H1 (cell line): ENCODE results near the gene SEMA3C. TPM values are rescaled to one million over a fixed set of nuclear protein-coding genes. Genes with fewer than 3 reads are reported as not detected.

Source experiments
- CTCF ChIA-PET: fragments of 300-600 bp; sonication (Branson Sonifier 250); formaldehyde crosslinking; loops from one replicate; lab custom pipeline; 2021; ENCODE audit not compliant: partially characterized antibody; lab: Charles Lee
- POLR2A ChIA-PET: fragments of 300-600 bp; sonication (Branson Sonifier 250); formaldehyde crosslinking; loops from one replicate; lab custom pipeline; 2021; ENCODE audit warnings: inconsistent platforms; ENCODE audit not compliant: partially characterized antibody; lab: Charles Lee
- DNase-seq, 2 experiments: peaks; one replicate each; pipeline versions ENCODE4 v3.0.0 to v3.0.0-alpha.2; 2010 to 2022; ENCODE audit warnings: low spot score in 2 of 2, low read depth in 1 of 2, mixed read lengths in 1 of 2
- FAIRE-seq: peaks from 2 replicates; lab custom pipeline; 2011; peaks lifted over from hg19 to GRCh38; lab: Jason Lieb, UNC
- H2AFZ ChIP-seq: 2 replicates; pipeline ENCODE4 v1.8.1; 2012; ENCODE audit warnings: low read length, inconsistent platforms
- H2AK5ac ChIP-seq: 2 replicates; pipeline ENCODE4 v1.6.1; 2013; ENCODE audit warnings: low read depth, low read length
- H2BK120ac ChIP-seq: replicated peaks from 2 replicates; pipeline ENCODE3; 2013; ENCODE audit warnings: low read depth, low read length, inconsistent platforms
- H2BK12ac ChIP-seq: 2 replicates; pipeline ENCODE4 v1.6.1; 2013; ENCODE audit warnings: low read depth, low read length
- H2BK15ac ChIP-seq: 2 replicates; pipeline ENCODE4 v1.6.1; 2013; ENCODE audit warnings: low read length
- H2BK20ac ChIP-seq: 2 replicates; pipeline ENCODE4 v1.6.1; 2013; ENCODE audit warnings: low read length
- H2BK5ac ChIP-seq: 2 replicates; pipeline ENCODE4 v1.6.1; 2013; ENCODE audit warnings: low read depth, low read length
- H3K14ac ChIP-seq: 2 replicates; pipeline ENCODE4 v1.6.1; 2013; ENCODE audit warnings: inconsistent platforms; ENCODE audit not compliant: insufficient read length
- H3K18ac ChIP-seq: 2 replicates; pipeline ENCODE4 v1.6.1; 2013; ENCODE audit warnings: low read length; ENCODE audit errors: extremely low read depth
- H3K23ac ChIP-seq: 2 replicates; pipeline ENCODE4 v1.6.1; 2013; ENCODE audit warnings: inconsistent platforms; ENCODE audit not compliant: insufficient read length
- H3K23me2 ChIP-seq: 2 replicates; pipeline ENCODE4 v1.6.1; 2013; ENCODE audit warnings: low read depth, low read length
- H3K27ac ChIP-seq: 2 replicates; pipeline ENCODE4 v1.6.1; 2011; ENCODE audit warnings: low read depth, low read length, inconsistent platforms
- H3K27me3 ChIP-seq, 4 experiments: replicated peaks in 1 of 4; 1 replicate in 1 of 4; 2 replicates in 3 of 4; pipeline versions ENCODE4 v1.6.1 to v1.8.1; 2011 to 2013; ENCODE audit warnings: low read length in 3 of 4, mild to moderate bottlenecking in 3 of 4, inconsistent platforms in 2 of 4, mixed read lengths in 2 of 4, moderate library complexity in 1 of 4; ENCODE audit not compliant: control insufficient read depth in 3 of 4, insufficient read depth in 3 of 4; ENCODE audit errors: extremely low read depth in 1 of 4
- H3K36me3 ChIP-seq, 4 experiments: 2 replicates each; pipeline versions ENCODE4 v1.6.1 to v1.8.1; 2011 to 2013; ENCODE audit warnings: mild to moderate bottlenecking in 4 of 4, low read length in 3 of 4, moderate library complexity in 2 of 4, control low read depth in 1 of 4, inconsistent platforms in 1 of 4; ENCODE audit not compliant: insufficient read depth in 4 of 4, control insufficient read depth in 2 of 4
- H3K4ac ChIP-seq: replicated peaks from 2 replicates; pipeline ENCODE3; 2013; ENCODE audit warnings: low read length, low read depth, mixed read lengths, inconsistent platforms; ENCODE audit not compliant: insufficient read length
- H3K4me1 ChIP-seq, 4 experiments: replicated peaks in 1 of 4; 1 replicate in 1 of 4; 2 replicates in 3 of 4; pipeline versions ENCODE4 v1.6.1 to v1.8.1; 2011 to 2013; ENCODE audit warnings: low read length in 3 of 4, inconsistent platforms in 2 of 4, mixed read lengths in 1 of 4; ENCODE audit not compliant: insufficient read depth in 4 of 4, control insufficient read depth in 3 of 4
- H3K4me2 ChIP-seq, 2 experiments: 2 replicates each; pipeline versions ENCODE4 v1.6.1 to v1.8.1; 2011 to 2013; ENCODE audit warnings: low read depth in 2 of 2, low read length in 2 of 2, control low read depth in 1 of 2, inconsistent platforms in 1 of 2, mild to moderate bottlenecking in 1 of 2; ENCODE audit not compliant: insufficient read depth in 1 of 2
- H3K4me3 ChIP-seq, 4 experiments: fragments of 200-600, 300-600 bp in 1 of 4; sonication (generic), shearing (Covaris generic), sonication (Bioruptor Twin) in 1 of 4; 2 replicates each; pipeline versions ENCODE4 v1.5.1 to v1.8.1; 2011 to 2016; ENCODE audit warnings: low read length in 4 of 4, low read depth in 3 of 4, control low read depth in 2 of 4, inconsistent platforms in 2 of 4, mild to moderate bottlenecking in 2 of 4, mixed read lengths in 1 of 4, moderate library complexity in 1 of 4; ENCODE audit not compliant: insufficient read depth in 2 of 4; ENCODE audit errors: extremely low read depth in 1 of 4
- H3K56ac ChIP-seq: replicated peaks from 2 replicates; pipeline ENCODE3; 2013; ENCODE audit warnings: low read depth, mild to moderate bottlenecking, mixed read lengths, low read length, inconsistent platforms; ENCODE audit not compliant: insufficient read length
- H3K79me1 ChIP-seq: 2 replicates; pipeline ENCODE4 v1.6.1; 2013; ENCODE audit warnings: low read depth, low read length, control low read depth
- H3K79me2 ChIP-seq, 2 experiments: 2 replicates each; pipeline versions ENCODE4 v1.6.1 to v1.8.1; 2012 to 2013; ENCODE audit warnings: low read length in 2 of 2, mild to moderate bottlenecking in 2 of 2, inconsistent platforms in 1 of 2; ENCODE audit not compliant: insufficient read depth in 2 of 2, control insufficient read depth in 1 of 2
- H3K9ac ChIP-seq, 4 experiments: replicated peaks in 1 of 4; 1 replicate in 1 of 4; 2 replicates in 3 of 4; pipeline versions ENCODE4 v1.6.1 to v1.8.1; 2011 to 2013; ENCODE audit warnings: low read depth in 3 of 4, low read length in 3 of 4, control low read depth in 2 of 4, mild to moderate bottlenecking in 2 of 4, moderate library complexity in 2 of 4, inconsistent platforms in 1 of 4; ENCODE audit errors: extremely low read depth in 1 of 4
- H3K9me3 ChIP-seq, 2 experiments: 2 replicates each; pipeline versions ENCODE4 v1.6.1 to v1.8.1; 2012 to 2013; ENCODE audit warnings: mild to moderate bottlenecking in 2 of 2, moderate library complexity in 2 of 2, control low read depth in 1 of 2, inconsistent platforms in 1 of 2, low read depth in 1 of 2, low read length in 1 of 2, mixed read lengths in 1 of 2; ENCODE audit not compliant: insufficient read depth in 2 of 2
- H4K20me1 ChIP-seq, 2 experiments: replicated peaks in 1 of 2; 2 replicates each; pipeline versions ENCODE3 to v1.8.1; 2011 to 2013; ENCODE audit warnings: inconsistent platforms in 2 of 2, low read length in 2 of 2, mild to moderate bottlenecking in 1 of 2; ENCODE audit not compliant: insufficient read depth in 2 of 2, control insufficient read depth in 1 of 2
- H4K5ac ChIP-seq: 2 replicates; pipeline ENCODE4 v1.6.1; 2013; ENCODE audit warnings: low read length, low read depth, mixed read lengths, inconsistent platforms; ENCODE audit not compliant: insufficient read length
- H4K8ac ChIP-seq: 2 replicates; pipeline ENCODE4 v1.8.0; 2013; ENCODE audit warnings: mild to moderate bottlenecking, moderate library complexity, low read length, inconsistent platforms; ENCODE audit not compliant: insufficient read depth; ENCODE audit errors: extremely low read depth
- H4K91ac ChIP-seq: replicated peaks from 2 replicates; pipeline ENCODE3; 2013; ENCODE audit warnings: low read length, mixed read lengths, inconsistent platforms; ENCODE audit not compliant: insufficient read length
- CREB1 ChIP-seq: IDR thresholded peaks from 2 replicates; pipeline ENCODE4 v1.6.1; 2012; ENCODE audit warnings: inconsistent platforms
- RAD21 ChIP-seq, 2 experiments: IDR thresholded peaks in 1 of 2; conservative IDR thresholded peaks in 1 of 2; 2 replicates each; pipeline ENCODE4 v1.6.1; 2011; ENCODE audit warnings: low read depth in 2 of 2, low read length in 2 of 2, improper control_type of control experiment in 1 of 2, inconsistent platforms in 1 of 2, mild to moderate bottlenecking in 1 of 2, moderate library complexity in 1 of 2
- TEAD4 ChIP-seq: IDR thresholded peaks from 2 replicates; pipeline ENCODE4 v1.6.1; 2012; ENCODE audit warnings: low read depth, low read length, inconsistent platforms, mixed read lengths
- WGBS, 2 experiments: shearing (Covaris generic) in 1 of 2; methylation state at CpG; one replicate each; pipeline versions ENCODE4 v1.1.6 to v1.1.7; 2013 to 2015; ENCODE audit warnings: low lambda C conversion rate in 2 of 2, mixed read lengths in 2 of 2, inconsistent platforms in 1 of 2, low coverage in 1 of 2, missing lambda C conversion rate in 1 of 2; ENCODE audit not compliant: insufficient replicate concordance in 2 of 2, insufficient coverage in 1 of 2, insufficient read length in 1 of 2; ENCODE audit errors: extremely low coverage in 1 of 2, missing lambda C conversion rate in 1 of 2; 5-methylcytosine and 5-hydroxymethylcytosine counted together
- polyA plus RNA-seq, 7 experiments: library from polyadenylated mRNA; depleted of rRNA in 3 of 7; stranded (reverse) in 5 of 7; unstranded in 2 of 7; fragments of >200 nt in 5 of 7; fragments of 200-250 nt in 2 of 7; gene quantifications; 1 replicate in 5 of 7; 2 replicates in 1 of 7; 4 replicates in 1 of 7; pipeline versions ENCODE4 v1.2.1 to v1.2.3, GENCODE V29; 2011 to 2013; ENCODE audit warnings: missing spikeins in 2 of 7, mixed read lengths in 2 of 7
- total RNA-seq: library from RNA; stranded (reverse); fragmentation: NEBNext Ultra II Directional; extraction: Animal tissue kit (Norgen Biotek cat#: 25700); gene quantifications from 2 replicates; pipeline ENCODE4 v1.2.1, GENCODE V29; 2021
- TF ChIP-seq, protein P1 (sequence below), 3 experiments: IDR thresholded peaks; 1 replicate in 2 of 3; 2 replicates in 1 of 3; pipeline versions ENCODE4 v1.5.1 to v1.6.1; 2011; ENCODE audit warnings: low read length in 3 of 3, mild to moderate bottlenecking in 3 of 3, inconsistent platforms in 2 of 3, low read depth in 1 of 3, moderate library complexity in 1 of 3; ENCODE audit not compliant: insufficient read depth in 1 of 3; ENCODE audit errors: control extremely low read depth in 1 of 3

SEMA3C gene
- total and polyA plus RNA-seq, 2 of the 8 experiments (the other 6 are each of a cell fraction or from before 2014, with no cell fraction given), result 0.15 to 1.4 TPM

DNA sequence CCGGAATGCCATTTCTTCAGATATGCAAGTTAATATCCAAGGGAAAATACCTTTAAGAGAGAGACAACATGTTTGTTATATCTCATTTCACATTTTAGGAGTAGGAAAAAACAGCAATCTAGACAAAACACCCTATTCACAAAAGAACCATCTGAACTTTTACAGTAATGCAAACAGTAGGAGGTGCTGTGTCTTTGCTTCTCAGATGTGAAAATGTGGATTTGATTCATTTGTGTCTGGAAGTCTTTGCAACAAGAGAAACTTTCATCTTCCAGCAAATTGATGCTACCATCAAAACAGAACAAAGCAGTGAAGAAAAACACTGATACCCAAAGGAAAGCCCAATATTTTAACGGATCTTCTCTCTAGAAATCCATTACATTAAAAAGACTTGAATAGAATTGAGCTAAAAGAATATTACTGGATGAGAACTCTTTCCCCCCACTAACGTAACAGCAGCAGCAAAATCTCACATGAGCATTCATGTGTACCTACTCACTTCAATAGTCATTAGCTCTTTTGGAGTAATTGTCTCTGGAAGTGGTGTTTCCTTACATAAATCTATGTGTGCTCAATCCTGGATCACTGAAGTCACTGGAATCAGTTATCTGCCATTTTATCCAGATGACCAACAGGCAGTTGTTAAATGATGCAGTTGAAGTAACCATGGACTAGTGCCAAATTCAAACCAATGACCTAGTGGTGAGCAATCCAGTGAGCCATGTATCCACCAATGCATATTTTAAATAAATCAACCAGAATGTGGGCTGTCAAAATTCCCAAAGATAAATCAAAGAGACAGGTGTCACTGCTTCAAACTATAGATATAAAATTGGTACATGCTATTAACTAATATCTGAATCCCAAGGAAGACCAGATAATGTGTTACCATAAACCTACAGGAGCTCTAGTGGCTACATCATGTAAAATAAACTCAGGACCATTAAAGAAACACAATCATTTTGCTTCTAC is 1.8 kb downstream of the SEMA3C start:
- no peaks in the 10 kb centered on the region for H3K79me2 ChIP-seq
- CTCF ChIA-PET, result interaction anchor here (0.7 to 4.0 kb wide), 10 partner anchors 11 to 553 kb away, joined by 3 to 17 read pairs (median 3); no protein-coding TSS in a partner anchor
- FAIRE-seq (no peak), DNase-seq (no peak)
- no peak overlapping the region for H2AK5ac ChIP-seq
- no peak overlapping the region for H2AFZ ChIP-seq
- peaks cover 5% of the 10 kb centered on the region; the same call in 1 of the 2 replicates for H3K23me2 ChIP-seq
- H3K18ac ChIP-seq, result no peak overlapping the region
- no peaks in the 10 kb centered on the region for H3K9me3 ChIP-seq
- no peak overlapping the region for H4K8ac ChIP-seq
- 94% methylated on average over 3 of the region's 3 CpGs; no CpG with 5 or more reads in 1 of the 2 experiments for WGBS, 2 experiments
- no peaks in the 10 kb centered on the region for H4K20me1 ChIP-seq
- H4K91ac ChIP-seq, result no peak overlapping the region
- H2BK20ac ChIP-seq, result no peak overlapping the region
- H3K4me3 ChIP-seq, result no peak overlapping the region
- no peak overlapping the region for H3K14ac ChIP-seq
- no peak overlapping the region for H3K4ac ChIP-seq
- no peak overlapping the region for H3K23ac ChIP-seq
- no peak overlapping the region for H4K5ac ChIP-seq
- H2BK15ac ChIP-seq, result no peak overlapping the region
- no peak overlapping the region for H3K9ac ChIP-seq
- TF ChIP-seq, protein P1, sequence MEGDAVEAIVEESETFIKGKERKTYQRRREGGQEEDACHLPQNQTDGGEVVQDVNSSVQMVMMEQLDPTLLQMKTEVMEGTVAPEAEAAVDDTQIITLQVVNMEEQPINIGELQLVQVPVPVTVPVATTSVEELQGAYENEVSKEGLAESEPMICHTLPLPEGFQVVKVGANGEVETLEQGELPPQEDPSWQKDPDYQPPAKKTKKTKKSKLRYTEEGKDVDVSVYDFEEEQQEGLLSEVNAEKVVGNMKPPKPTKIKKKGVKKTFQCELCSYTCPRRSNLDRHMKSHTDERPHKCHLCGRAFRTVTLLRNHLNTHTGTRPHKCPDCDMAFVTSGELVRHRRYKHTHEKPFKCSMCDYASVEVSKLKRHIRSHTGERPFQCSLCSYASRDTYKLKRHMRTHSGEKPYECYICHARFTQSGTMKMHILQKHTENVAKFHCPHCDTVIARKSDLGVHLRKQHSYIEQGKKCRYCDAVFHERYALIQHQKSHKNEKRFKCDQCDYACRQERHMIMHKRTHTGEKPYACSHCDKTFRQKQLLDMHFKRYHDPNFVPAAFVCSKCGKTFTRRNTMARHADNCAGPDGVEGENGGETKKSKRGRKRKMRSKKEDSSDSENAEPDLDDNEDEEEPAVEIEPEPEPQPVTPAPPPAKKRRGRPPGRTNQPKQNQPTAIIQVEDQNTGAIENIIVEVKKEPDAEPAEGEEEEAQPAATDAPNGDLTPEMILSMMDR (IDR thresholded peaks at IDR 0.05; ENCODE audit: control extremely low read depth in 1 of 3, insufficient read depth in 1 of 3, low read depth in 1 of 3, low read length in 3 of 3), result peak in 2 of 3 experiments; percentile 19 to 53; a peak in 2 of 4 replicates
- TF ChIP-seq CREB1, result no peak
- TF ChIP-seq RAD21 (IDR thresholded peaks at IDR 0.05 in 1 of 2, conservative IDR thresholded peaks at IDR 0.05 in 1 of 2; ENCODE audit: low read depth in 2 of 2, low read length in 2 of 2), result peak; percentile 51 to 53
- no peak for TF ChIP-seq TEAD4
- POLR2A ChIA-PET, result no interaction called here
- H3K4me2 ChIP-seq, result peak overlapping the region in 1 of 2 experiments; percentile 90; a peak in 1 of 4 replicates
- no peak overlapping the region for H2BK120ac ChIP-seq
- no peak overlapping the region for H3K27ac ChIP-seq
- H3K4me1 ChIP-seq, result peaks cover 0 to 5% (median 2%) of the 10 kb centered on the region in 4 experiments; a peak in 3 of 7 replicates
- no peaks in the 10 kb centered on the region for H3K79me1 ChIP-seq
- H2BK5ac ChIP-seq, result no peak overlapping the region
- no peak overlapping the region for H3K56ac ChIP-seq
- H2BK12ac ChIP-seq, result no peak overlapping the region
- no peaks in the 10 kb centered on the region for H3K36me3 ChIP-seq
- peaks cover 0 to 6% (median 4%) of the 10 kb centered on the region in 4 experiments; a peak in 4 of 7 replicates for H3K27me3 ChIP-seq
